Ishikawa (cell line): ENCODE data around the gene MRPS10.

Source experiments
- CEBPB ChIP-seq: IDR thresholded peaks from 2 replicates; pipeline ENCODE4 v1.6.1; 2012
- CREB1 ChIP-seq: IDR thresholded peaks from 2 replicates; pipeline ENCODE4 v1.6.1; 2012; ENCODE audit warnings: low read depth
- EGR1 ChIP-seq: IDR thresholded peaks from 2 replicates; pipeline ENCODE4 v1.6.1; 2012
- EP300 ChIP-seq: IDR thresholded peaks from 2 replicates; pipeline ENCODE4 v1.6.1; 2012; ENCODE audit warnings: borderline replicate concordance
- FOXM1 ChIP-seq: IDR thresholded peaks from 2 replicates; pipeline ENCODE4 v1.6.1; 2012; ENCODE audit warnings: low read depth, borderline replicate concordance
- NFIC ChIP-seq: IDR thresholded peaks from 2 replicates; pipeline ENCODE4 v1.6.1; 2012
- RAD21 ChIP-seq: IDR thresholded peaks from 2 replicates; pipeline ENCODE4 v1.6.1; 2012; ENCODE audit warnings: low read depth
- TAF1 ChIP-seq: IDR thresholded peaks from 2 replicates; pipeline ENCODE4 v1.6.1; 2012; ENCODE audit warnings: low read depth, mild to moderate bottlenecking
- TCF12 ChIP-seq: IDR thresholded peaks from 2 replicates; pipeline ENCODE4 v1.6.1; 2012; ENCODE audit warnings: low read depth
- TEAD4 ChIP-seq: IDR thresholded peaks from 2 replicates; pipeline ENCODE4 v1.6.1; 2012
- YY1 ChIP-seq: IDR thresholded peaks from 2 replicates; pipeline ENCODE4 v1.6.1; 2012; ENCODE audit warnings: low read depth
- ZBTB7A ChIP-seq: IDR thresholded peaks from 2 replicates; pipeline ENCODE4 v1.6.1; 2012; ENCODE audit warnings: low read depth
- TF ChIP-seq, protein P1 (sequence below): IDR thresholded peaks from 2 replicates; pipeline ENCODE4 v1.6.1; 2012; ENCODE audit warnings: low read depth, mild to moderate bottlenecking
- TF ChIP-seq, protein P2 (sequence below): IDR thresholded peaks from 2 replicates; pipeline ENCODE4 v1.6.1; 2012
- TF ChIP-seq, protein P3 (sequence below): IDR thresholded peaks from 2 replicates; pipeline ENCODE4 v1.6.1; 2012

The MRPS10 gene

GRCh38 chr6:42210551-42210950, 7.1 kb downstream of the MRPS10 start:
- no peak for TF ChIP-seq TAF1
- TF ChIP-seq EGR1, result no peak
- TF ChIP-seq ZBTB7A, result no peak
- no peak for TF ChIP-seq CEBPB
- TF ChIP-seq TCF12, result no peak
- TF ChIP-seq YY1, result no peak
- TF ChIP-seq, protein P1, sequence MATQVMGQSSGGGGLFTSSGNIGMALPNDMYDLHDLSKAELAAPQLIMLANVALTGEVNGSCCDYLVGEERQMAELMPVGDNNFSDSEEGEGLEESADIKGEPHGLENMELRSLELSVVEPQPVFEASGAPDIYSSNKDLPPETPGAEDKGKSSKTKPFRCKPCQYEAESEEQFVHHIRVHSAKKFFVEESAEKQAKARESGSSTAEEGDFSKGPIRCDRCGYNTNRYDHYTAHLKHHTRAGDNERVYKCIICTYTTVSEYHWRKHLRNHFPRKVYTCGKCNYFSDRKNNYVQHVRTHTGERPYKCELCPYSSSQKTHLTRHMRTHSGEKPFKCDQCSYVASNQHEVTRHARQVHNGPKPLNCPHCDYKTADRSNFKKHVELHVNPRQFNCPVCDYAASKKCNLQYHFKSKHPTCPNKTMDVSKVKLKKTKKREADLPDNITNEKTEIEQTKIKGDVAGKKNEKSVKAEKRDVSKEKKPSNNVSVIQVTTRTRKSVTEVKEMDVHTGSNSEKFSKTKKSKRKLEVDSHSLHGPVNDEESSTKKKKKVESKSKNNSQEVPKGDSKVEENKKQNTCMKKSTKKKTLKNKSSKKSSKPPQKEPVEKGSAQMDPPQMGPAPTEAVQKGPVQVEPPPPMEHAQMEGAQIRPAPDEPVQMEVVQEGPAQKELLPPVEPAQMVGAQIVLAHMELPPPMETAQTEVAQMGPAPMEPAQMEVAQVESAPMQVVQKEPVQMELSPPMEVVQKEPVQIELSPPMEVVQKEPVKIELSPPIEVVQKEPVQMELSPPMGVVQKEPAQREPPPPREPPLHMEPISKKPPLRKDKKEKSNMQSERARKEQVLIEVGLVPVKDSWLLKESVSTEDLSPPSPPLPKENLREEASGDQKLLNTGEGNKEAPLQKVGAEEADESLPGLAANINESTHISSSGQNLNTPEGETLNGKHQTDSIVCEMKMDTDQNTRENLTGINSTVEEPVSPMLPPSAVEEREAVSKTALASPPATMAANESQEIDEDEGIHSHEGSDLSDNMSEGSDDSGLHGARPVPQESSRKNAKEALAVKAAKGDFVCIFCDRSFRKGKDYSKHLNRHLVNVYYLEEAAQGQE, result no peak
- TF ChIP-seq, protein P2, sequence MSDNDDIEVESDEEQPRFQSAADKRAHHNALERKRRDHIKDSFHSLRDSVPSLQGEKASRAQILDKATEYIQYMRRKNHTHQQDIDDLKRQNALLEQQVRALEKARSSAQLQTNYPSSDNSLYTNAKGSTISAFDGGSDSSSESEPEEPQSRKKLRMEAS, result no peak
- TF ChIP-seq EP300, result no peak
- no peak for TF ChIP-seq FOXM1
- no peak for TF ChIP-seq RAD21
- TF ChIP-seq TEAD4, result no peak
- TF ChIP-seq, protein P3, sequence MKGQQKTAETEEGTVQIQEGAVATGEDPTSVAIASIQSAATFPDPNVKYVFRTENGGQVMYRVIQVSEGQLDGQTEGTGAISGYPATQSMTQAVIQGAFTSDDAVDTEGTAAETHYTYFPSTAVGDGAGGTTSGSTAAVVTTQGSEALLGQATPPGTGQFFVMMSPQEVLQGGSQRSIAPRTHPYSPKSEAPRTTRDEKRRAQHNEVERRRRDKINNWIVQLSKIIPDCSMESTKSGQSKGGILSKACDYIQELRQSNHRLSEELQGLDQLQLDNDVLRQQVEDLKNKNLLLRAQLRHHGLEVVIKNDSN, result no peak
- no peak for TF ChIP-seq NFIC
- TF ChIP-seq CREB1, result no peak

DNA sequence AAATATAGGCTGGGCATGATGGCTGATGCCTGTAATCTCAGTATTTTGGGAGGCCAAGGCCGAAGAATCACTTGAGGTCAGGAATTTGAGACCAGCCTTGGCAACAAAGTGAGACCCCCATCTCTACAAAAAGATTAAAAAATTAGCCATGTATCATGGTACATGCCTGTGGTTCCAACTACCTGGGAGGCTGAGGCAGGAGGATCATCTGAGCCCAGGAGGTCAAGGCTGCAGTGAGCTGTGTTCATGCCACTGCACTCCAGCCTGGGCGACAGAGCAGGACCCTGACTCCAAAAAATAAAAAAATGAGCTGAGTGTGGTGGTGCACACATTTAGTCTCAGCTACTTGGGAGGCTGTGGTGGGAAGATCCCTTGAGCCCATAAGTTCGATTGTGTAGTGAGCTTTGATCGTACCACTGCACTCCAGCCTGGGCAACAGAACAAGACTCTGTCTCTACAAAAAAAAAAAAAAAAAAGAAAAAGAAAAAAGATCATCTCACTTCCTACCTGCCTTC, 12.8 kb downstream of the MRPS10 start:
- TF ChIP-seq TCF12 (no peak), TEAD4 (no peak), CREB1 (no peak), NFIC (no peak)

GRCh38 chr6:42203183-42203582, 14.5 kb downstream of the MRPS10 start:
- TF ChIP-seq CREB1 (no peak), TEAD4 (no peak), EGR1 (no peak), FOXM1 (no peak), CEBPB (no peak), TCF12 (no peak), YY1 (no peak), ZBTB7A (no peak), EP300 (no peak), RAD21 (no peak), NFIC (no peak), TAF1 (no peak)
- TF ChIP-seq, protein P2, result no peak
- TF ChIP-seq, protein P3, result no peak
- TF ChIP-seq, protein P1, result no peak

GRCh38 chr6:42201382-42201781, 16.3 kb downstream of the MRPS10 start:
- TF ChIP-seq EGR1, result no peak
- no peak for TF ChIP-seq EP300
- TF ChIP-seq TCF12, result no peak
- no peak for TF ChIP-seq FOXM1
- TF ChIP-seq TAF1, result no peak
- TF ChIP-seq TEAD4, result no peak
- TF ChIP-seq, protein P2, result no peak
- TF ChIP-seq, protein P3, result no peak

DNA sequence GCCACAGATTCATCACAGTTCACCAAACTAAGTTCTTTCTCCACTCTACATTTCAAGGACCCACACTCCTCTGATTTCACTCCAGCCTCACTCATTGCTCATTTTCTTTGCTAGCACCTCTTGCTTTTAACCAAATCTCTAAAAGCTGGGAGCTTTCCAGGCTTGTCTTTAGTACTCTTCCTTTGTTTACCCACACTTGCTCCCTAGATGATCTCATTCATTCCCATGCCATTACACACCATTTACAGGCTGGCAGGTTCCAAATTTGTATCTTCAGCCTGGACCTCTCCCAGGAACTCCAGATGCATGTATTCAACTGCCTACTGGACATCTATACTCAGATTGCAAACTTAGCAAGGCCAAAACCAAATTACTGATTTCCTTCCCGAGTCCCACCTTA, 17.6 kb downstream of the MRPS10 start:
- TF ChIP-seq CREB1 (no peak), CEBPB (no peak)

DNA sequence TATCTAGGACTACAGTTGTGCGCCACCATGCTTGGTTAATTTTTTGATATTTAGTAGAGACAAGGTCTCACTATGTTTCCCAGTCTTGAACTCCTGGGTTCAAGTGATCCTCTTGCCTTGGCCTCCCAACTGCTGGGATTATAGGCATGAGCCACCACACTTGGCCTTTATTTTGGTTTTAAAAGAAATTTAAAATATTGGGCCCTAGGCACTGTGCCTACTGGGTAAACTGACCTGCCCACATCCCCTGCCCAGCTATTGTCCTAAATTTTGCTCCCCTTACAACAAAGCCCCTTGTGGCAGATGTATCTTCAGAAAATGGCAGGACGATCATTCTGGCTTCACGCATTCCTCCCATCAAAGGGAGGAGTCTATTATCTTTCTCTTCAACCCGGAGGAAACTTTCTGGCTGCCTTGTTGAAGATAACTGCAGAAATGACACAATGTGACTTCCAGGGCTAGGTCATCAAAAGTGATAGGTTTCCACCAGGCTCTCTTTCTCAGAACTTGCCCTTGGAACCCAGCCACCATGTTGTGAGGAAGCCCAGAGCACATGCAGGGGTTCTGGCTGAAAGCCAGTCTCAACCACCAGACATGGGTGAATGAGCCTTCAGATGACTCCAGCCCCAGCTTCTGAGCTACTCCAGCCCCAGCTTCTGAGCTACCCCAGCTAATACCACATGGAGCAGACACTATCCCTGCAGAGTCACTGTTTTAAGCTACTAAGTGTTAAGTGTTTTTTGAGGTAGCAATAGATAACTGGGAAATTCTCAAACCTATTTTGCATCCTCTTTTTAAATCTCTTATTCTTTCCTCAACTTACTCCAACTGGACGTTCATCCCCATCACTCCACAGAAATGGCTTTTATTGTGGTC, 18.3 kb downstream of the MRPS10 start:
- TF ChIP-seq YY1 (peak; percentile 59; the same call in 1 of the 2 replicates), EGR1 (no peak), TCF12 (no peak), NFIC (peak; percentile 55; the same call in 1 of the 2 replicates)
